ENCODE results near the gene BCL2L2. TPM values are rescaled to one million over a fixed set of nuclear protein-coding genes. Genes with fewer than 3 reads are reported as not detected.

The BCL2L2 gene
- total and polyA plus RNA-seq, 9 of the 15 experiments (the other 6 are each of a cell fraction or from before 2014, with no cell fraction given): 2.6 to 32.5 (median 14.7) TPM

DNA sequence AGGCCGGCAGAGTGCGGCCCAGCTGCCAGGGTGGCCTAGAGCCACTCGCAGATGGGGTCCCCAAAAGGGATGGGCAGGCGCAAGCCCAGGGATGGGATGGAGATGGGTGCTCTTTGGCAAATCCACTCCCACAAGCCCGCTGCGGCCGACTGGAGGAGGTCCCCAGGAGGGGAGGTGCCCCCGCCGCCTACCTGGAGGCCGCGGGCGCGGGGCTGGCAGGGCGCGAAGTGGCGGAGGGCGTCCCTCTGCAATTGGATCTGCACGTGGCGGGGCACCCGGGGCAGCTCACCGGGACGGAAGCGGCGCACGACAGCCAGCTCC is 4.7 kb upstream of the BCL2L2 start (continued):
- TF ChIP-seq SUPT5H (IDR thresholded peaks at IDR 0.05) (peak; percentile 83), PHB2 (IDR thresholded peaks at IDR 0.05; ENCODE audit: low read depth) (no peak), CXXC5 (CRISPR knock-in tag; IDR thresholded peaks at IDR 0.05) (no peak), OTX1 (CRISPR knock-in tag; IDR thresholded peaks at IDR 0.05) (no peak), SETDB1 (IDR thresholded peaks at IDR 0.05; ENCODE audit: low read length) (no peak), ZNF232 (CRISPR knock-in tag; IDR thresholded peaks at IDR 0.05) (no peak), HCFC1 (IDR thresholded peaks at IDR 0.05; ENCODE audit: low read depth, low read length) (no peak), ZNF408 (CRISPR knock-in tag; IDR thresholded peaks at IDR 0.05; ENCODE audit: low read depth) (no peak), RAD21 (CRISPR knock-in tag; conservative IDR thresholded peaks at IDR 0.05 in 1 of 2, IDR thresholded peaks at IDR 0.05 in 1 of 2) (no peak), LARP7 (IDR thresholded peaks at IDR 0.05) (no peak), ELF2 (CRISPR knock-in tag; IDR thresholded peaks at IDR 0.05) (no peak), HMGN3 (IDR thresholded peaks at IDR 0.05; ENCODE audit: borderline replicate concordance, extremely low read depth, insufficient read length, low read depth, low read length) (no peak), ETV5 (CRISPR knock-in tag; IDR thresholded peaks at IDR 0.05; ENCODE audit: low read depth) (no peak), ATF7 (IDR thresholded peaks at IDR 0.05) (no peak)
- TF ChIP-seq, protein P1, sequence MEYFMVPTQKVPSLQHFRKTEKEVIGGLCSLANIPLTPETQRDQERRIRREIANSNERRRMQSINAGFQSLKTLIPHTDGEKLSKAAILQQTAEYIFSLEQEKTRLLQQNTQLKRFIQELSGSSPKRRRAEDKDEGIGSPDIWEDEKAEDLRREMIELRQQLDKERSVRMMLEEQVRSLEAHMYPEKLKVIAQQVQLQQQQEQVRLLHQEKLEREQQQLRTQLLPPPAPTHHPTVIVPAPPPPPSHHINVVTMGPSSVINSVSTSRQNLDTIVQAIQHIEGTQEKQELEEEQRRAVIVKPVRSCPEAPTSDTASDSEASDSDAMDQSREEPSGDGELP (CRISPR knock-in tag; IDR thresholded peaks at IDR 0.05; ENCODE audit: borderline replicate concordance): peak; percentile 7; the same call in 1 of the 2 replicates
- TF ChIP-seq, protein P2, sequence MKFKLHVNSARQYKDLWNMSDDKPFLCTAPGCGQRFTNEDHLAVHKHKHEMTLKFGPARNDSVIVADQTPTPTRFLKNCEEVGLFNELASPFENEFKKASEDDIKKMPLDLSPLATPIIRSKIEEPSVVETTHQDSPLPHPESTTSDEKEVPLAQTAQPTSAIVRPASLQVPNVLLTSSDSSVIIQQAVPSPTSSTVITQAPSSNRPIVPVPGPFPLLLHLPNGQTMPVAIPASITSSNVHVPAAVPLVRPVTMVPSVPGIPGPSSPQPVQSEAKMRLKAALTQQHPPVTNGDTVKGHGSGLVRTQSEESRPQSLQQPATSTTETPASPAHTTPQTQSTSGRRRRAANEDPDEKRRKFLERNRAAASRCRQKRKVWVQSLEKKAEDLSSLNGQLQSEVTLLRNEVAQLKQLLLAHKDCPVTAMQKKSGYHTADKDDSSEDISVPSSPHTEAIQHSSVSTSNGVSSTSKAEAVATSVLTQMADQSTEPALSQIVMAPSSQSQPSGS (CRISPR knock-in tag; IDR thresholded peaks at IDR 0.05): no peak
- TF ChIP-seq, protein P3, sequence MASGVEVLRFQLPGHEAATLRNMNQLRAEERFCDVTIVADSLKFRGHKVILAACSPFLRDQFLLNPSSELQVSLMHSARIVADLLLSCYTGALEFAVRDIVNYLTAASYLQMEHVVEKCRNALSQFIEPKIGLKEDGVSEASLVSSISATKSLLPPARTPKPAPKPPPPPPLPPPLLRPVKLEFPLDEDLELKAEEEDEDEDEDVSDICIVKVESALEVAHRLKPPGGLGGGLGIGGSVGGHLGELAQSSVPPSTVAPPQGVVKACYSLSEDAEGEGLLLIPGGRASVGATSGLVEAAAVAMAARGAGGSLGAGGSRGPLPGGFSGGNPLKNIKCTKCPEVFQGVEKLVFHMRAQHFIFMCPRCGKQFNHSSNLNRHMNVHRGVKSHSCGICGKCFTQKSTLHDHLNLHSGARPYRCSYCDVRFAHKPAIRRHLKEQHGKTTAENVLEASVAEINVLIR (CRISPR knock-in tag; IDR thresholded peaks at IDR 0.05): no peak
- TF ChIP-seq, protein P4, sequence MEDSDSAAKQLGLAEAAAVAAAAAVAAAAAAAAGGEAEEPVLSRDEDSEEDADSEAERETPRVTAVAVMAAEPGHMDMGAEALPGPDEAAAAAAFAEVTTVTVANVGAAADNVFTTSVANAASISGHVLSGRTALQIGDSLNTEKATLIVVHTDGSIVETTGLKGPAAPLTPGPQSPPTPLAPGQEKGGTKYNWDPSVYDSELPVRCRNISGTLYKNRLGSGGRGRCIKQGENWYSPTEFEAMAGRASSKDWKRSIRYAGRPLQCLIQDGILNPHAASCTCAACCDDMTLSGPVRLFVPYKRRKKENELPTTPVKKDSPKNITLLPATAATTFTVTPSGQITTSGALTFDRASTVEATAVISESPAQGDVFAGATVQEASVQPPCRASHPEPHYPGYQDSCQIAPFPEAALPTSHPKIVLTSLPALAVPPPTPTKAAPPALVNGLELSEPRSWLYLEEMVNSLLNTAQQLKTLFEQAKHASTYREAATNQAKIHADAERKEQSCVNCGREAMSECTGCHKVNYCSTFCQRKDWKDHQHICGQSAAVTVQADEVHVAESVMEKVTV (CRISPR knock-in tag; IDR thresholded peaks at IDR 0.05): no peak
- TF ChIP-seq, protein P5, sequence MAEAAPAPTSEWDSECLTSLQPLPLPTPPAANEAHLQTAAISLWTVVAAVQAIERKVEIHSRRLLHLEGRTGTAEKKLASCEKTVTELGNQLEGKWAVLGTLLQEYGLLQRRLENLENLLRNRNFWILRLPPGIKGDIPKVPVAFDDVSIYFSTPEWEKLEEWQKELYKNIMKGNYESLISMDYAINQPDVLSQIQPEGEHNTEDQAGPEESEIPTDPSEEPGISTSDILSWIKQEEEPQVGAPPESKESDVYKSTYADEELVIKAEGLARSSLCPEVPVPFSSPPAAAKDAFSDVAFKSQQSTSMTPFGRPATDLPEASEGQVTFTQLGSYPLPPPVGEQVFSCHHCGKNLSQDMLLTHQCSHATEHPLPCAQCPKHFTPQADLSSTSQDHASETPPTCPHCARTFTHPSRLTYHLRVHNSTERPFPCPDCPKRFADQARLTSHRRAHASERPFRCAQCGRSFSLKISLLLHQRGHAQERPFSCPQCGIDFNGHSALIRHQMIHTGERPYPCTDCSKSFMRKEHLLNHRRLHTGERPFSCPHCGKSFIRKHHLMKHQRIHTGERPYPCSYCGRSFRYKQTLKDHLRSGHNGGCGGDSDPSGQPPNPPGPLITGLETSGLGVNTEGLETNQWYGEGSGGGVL (CRISPR knock-in tag; IDR thresholded peaks at IDR 0.05): no peak
- TF ChIP-seq, protein P6, sequence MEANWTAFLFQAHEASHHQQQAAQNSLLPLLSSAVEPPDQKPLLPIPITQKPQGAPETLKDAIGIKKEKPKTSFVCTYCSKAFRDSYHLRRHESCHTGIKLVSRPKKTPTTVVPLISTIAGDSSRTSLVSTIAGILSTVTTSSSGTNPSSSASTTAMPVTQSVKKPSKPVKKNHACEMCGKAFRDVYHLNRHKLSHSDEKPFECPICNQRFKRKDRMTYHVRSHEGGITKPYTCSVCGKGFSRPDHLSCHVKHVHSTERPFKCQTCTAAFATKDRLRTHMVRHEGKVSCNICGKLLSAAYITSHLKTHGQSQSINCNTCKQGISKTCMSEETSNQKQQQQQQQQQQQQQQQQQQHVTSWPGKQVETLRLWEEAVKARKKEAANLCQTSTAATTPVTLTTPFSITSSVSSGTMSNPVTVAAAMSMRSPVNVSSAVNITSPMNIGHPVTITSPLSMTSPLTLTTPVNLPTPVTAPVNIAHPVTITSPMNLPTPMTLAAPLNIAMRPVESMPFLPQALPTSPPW (CRISPR knock-in tag; IDR thresholded peaks at IDR 0.05): no peak

All from K562 (cell line).